Neural crest cell (in vitro differentiated cells): Measurements from ENCODE around the gene CRX. TPM values are rescaled to one million over a fixed set of nuclear protein-coding genes. Genes with fewer than 3 reads are reported as not detected.

ENCODE experiments used
- DNase-seq: peaks from one replicate; pipeline ENCODE4 v3.0.0; 2021; ENCODE audit warnings: low read depth, mixed read lengths, low spot score
- H3K27ac Mint-ChIP-seq: one replicate; pipeline ENCODE4 v1.8.0; 2021; ENCODE audit warnings: mild to moderate bottlenecking, mixed read lengths; ENCODE audit not compliant: unreplicated experiment
- H3K27me3 Mint-ChIP-seq: 2 replicates; pipeline ENCODE4 v1.8.0; 2021; ENCODE audit warnings: low read depth, mild to moderate bottlenecking, mixed read lengths
- H3K36me3 Mint-ChIP-seq: 2 replicates; pipeline ENCODE4 v1.8.0; 2021; ENCODE audit warnings: low read depth, mild to moderate bottlenecking, mixed read lengths
- H3K4me1 Mint-ChIP-seq: 2 replicates; pipeline ENCODE4 v1.8.0; 2021; ENCODE audit warnings: mixed read lengths
- H3K4me3 Mint-ChIP-seq: one replicate; pipeline ENCODE4 v1.8.0; 2021; ENCODE audit warnings: mild to moderate bottlenecking, mixed read lengths
- H3K9me3 Mint-ChIP-seq: 2 replicates; pipeline ENCODE4 v1.8.0; 2021; ENCODE audit warnings: mixed read lengths
- total RNA-seq: library from RNA; stranded (reverse); gene quantifications from 2 replicates; pipeline ENCODE4 v1.2.1, GENCODE V29; 2021
- TF ChIP-seq, protein P1 (sequence below): fragments of 200-600 bp; sonication (generic); conservative IDR thresholded peaks from 2 replicates; pipeline ENCODE4 v1.5.0; 2021; ENCODE audit warnings: antibody characterized with exemption, mild to moderate bottlenecking

Gene CRX
- total RNA-seq, 1 donor from 2014 or later, result not detected

DNA sequence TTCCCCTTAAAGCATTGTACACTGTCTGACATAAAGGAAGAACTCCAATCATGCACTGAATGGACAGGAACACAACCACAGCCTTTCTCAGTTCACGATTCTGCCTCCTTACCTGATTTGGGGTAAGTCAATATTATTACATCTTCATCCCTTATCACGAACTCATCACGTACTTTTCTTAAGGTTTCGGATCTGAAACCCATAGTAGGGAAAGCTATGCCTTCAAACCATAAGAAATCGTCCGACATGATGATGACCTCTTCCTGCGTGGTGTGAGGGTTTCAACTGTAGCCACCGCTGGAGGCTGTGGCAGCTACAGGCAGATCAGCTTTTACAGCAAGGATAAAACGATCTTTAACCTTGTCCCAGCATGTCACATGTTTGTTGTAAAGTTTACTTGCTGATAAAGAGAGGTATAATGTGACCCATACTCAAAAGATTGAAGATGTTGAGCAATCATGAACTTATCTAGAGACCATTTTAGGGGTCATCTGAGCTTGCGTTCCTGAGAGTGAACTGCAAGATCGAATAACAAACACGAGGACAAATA lies 64.3 kb downstream of the CRX start, which contains the start of gene SULT2A1:
Gene SULT2A1 (minus strand): TSS at position 306 of the 550 bp plus-strand sequence. CDS start 58 bp downstream, at position 248.
- no peak within 1 kb of the TSS for H3K27ac Mint-ChIP-seq
- no peaks in the 10 kb centered on the region for H3K4me1 Mint-ChIP-seq
- H3K4me3 Mint-ChIP-seq, result no peak within 1 kb of the TSS
- H3K9me3 Mint-ChIP-seq, result no peaks in the 10 kb centered on the region
- no peaks in the 10 kb centered on the region for H3K36me3 Mint-ChIP-seq
- peaks cover 19% of the 10 kb centered on the region for H3K27me3 Mint-ChIP-seq
- TF ChIP-seq, protein P1, sequence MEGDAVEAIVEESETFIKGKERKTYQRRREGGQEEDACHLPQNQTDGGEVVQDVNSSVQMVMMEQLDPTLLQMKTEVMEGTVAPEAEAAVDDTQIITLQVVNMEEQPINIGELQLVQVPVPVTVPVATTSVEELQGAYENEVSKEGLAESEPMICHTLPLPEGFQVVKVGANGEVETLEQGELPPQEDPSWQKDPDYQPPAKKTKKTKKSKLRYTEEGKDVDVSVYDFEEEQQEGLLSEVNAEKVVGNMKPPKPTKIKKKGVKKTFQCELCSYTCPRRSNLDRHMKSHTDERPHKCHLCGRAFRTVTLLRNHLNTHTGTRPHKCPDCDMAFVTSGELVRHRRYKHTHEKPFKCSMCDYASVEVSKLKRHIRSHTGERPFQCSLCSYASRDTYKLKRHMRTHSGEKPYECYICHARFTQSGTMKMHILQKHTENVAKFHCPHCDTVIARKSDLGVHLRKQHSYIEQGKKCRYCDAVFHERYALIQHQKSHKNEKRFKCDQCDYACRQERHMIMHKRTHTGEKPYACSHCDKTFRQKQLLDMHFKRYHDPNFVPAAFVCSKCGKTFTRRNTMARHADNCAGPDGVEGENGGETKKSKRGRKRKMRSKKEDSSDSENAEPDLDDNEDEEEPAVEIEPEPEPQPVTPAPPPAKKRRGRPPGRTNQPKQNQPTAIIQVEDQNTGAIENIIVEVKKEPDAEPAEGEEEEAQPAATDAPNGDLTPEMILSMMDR, result no peak
- DNase-seq, result no peak

DNA sequence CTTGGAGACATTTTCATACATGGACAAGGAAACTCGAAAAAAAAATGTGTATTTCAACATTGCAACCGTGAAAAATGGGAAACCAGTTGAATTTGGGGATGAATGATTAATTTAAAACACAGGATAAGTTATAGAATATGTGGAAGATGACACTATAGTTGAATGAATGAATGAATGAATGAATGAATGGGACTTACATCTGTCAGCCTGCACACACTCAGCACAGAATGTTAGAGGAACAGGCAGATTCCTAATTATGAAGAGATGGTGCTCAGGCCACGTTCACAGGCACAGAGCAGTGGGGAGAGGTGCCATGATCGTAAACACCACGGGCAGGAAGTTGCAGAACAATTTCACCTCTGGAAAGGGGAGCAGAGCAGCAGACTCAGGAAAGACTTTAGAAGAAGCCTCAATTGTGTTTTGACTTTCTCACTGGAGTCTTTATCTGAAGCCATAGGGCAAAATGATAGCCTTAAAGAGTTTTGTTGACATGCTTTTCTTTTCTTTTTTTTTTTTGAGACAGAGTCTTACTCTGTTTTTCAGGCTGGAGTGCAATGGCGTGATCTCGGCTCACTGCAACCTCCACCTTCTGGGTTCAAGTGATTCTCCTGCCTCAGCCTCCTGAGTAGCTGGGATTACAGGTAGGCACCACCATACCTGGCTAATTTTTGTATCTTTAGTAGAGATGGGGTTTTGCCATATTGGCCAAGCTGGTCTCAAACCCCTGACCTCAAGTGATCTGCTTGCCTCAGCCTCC lies 69.3 kb downstream of the CRX start:
- TF ChIP-seq, protein P1, result no peak
- Mint-ChIP-seq H3K4me1 (no peaks in the 10 kb centered on the region), H3K9me3 (peaks cover 4% of the 10 kb centered on the region), H3K36me3 (peaks cover 3% of the 10 kb centered on the region), H3K27ac (no peak overlapping the region), H3K4me3 (no peak overlapping the region), H3K27me3 (peaks cover 8% of the 10 kb centered on the region)
- no peak for DNase-seq

DNA sequence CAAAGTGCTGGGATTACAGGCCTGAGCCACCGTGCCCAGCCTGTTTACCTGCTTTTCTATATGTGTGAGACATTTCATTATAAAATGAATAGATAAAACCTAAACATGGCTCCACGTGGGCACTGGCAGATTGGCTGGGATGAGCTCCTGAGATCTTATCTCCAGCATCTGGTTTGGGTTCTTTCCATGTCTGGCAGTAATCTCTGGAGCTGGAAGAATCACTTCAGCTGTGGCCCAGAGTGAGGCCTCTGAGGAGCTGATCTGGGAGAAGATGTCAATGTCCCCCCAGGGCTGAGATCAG lies 69.8 kb downstream of the CRX start:
- TF ChIP-seq, protein P1, result no peak
- H3K4me3 Mint-ChIP-seq, result no peak overlapping the region

DNA sequence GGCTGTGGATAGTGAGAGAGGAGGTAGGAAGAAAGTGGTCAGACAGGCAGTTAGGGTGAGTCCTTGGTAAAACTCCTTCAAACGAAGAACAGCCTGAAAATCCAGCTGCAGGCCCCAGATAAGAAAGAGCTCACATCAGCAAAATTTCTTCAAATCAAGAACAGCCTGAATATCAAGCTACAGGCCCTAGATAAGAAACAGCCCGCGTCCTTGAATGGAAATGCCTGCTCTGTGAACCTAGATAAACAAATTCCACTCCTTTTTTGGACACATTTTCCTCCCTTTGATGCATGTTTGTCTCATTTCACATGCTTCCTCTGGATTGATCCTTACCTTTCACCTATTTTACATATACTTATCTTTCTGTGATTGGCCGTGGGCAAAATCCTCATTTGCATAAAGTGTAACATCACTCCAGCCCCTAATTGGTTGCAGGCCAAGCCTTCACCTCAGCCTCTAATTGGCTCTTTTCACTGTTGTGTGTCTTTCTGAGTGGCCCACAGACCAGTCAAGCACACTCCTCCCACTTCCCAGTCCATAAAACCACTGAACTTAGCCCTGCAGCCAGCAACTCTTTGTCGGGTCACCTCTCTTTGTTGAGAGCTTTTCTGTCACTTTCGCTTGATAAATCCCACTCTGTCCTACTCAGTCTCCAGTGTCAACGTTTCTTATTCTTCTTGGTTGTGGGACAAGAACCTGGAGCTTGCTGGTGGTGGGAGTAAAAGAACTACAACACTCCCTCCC lies 70.4 kb downstream of the CRX start:
- peaks cover 6% of the 10 kb centered on the region for H3K9me3 Mint-ChIP-seq
- no peak overlapping the region for H3K4me3 Mint-ChIP-seq
- H3K27me3 Mint-ChIP-seq, result no peaks in the 10 kb centered on the region
- TF ChIP-seq, protein P1, result no peak
- H3K4me1 Mint-ChIP-seq, result no peaks in the 10 kb centered on the region
- DNase-seq, result no peak
- H3K27ac Mint-ChIP-seq, result no peak overlapping the region
- peaks cover 3% of the 10 kb centered on the region for H3K36me3 Mint-ChIP-seq

More for the DNA sequence above, 69.8 kb downstream of the CRX start:
- DNase-seq, result no peak
- no peak overlapping the region for H3K27ac Mint-ChIP-seq
- peaks cover 5% of the 10 kb centered on the region for H3K27me3 Mint-ChIP-seq
- H3K36me3 Mint-ChIP-seq, result peaks cover 3% of the 10 kb centered on the region
- no peaks in the 10 kb centered on the region for H3K4me1 Mint-ChIP-seq
- peaks cover 6% of the 10 kb centered on the region for H3K9me3 Mint-ChIP-seq

Other genes with a start within 250 kb of the CRX start
- gene ZNF541, start 248.8 kb upstream of the CRX start, total RNA-seq, result not detected in 2 replicates
- gene BICRA, start 212.8 kb upstream of the CRX start, total RNA-seq, result 28.5 and 28.9 TPM in 2 replicates
- gene EHD2, start 108.5 kb upstream of the CRX start, total RNA-seq, result 0.30 and 0.47 TPM in 2 replicates
- 285 and 304 TPM in 2 replicates for gene NOP53, start 76.4 kb upstream of the CRX start, total RNA-seq
- gene SELENOW, start 43.2 kb upstream of the CRX start, total RNA-seq, result 175 and 179 TPM in 2 replicates
- not detected in 2 replicates for gene TPRX1, start 17.4 kb upstream of the CRX start, total RNA-seq
- gene TPRX2, start 37.3 kb downstream of the CRX start, total RNA-seq, result not detected in 2 replicates
- not detected in 2 replicates for gene SULT2A1, start 64.4 kb downstream of the CRX start, total RNA-seq
- gene BSPH1, start 170.2 kb downstream of the CRX start, total RNA-seq, result not detected in 2 replicates
- not detected in 2 replicates for gene ELSPBP1, start 172.7 kb downstream of the CRX start, total RNA-seq
- gene CABP5, start 222.1 kb downstream of the CRX start, total RNA-seq, result not detected in 2 replicates